CD4-positive, alpha-beta T cell (primary cell): Measurements from ENCODE around the gene PPCS. TPM values are rescaled to one million over a fixed set of nuclear protein-coding genes. Genes with fewer than 3 reads are reported as not detected.

ENCODE experiments used
- ATAC-seq: fragments of 200-7000 bp; cut with Tn5 transposase; one replicate; pipeline ENCODE4 v1.10.0; 2022; ENCODE audit warnings: mild to moderate bottlenecking; ENCODE audit not compliant: poor library complexity
- CTCF ChIA-PET: fragments of 350-600 bp; sonication (Branson Sonifier 250); formaldehyde crosslinking; loops from one replicate; lab custom pipeline; 2021; ENCODE audit warnings: antibody characterized with exemption, inconsistent platforms; lab: Charles Lee
- POLR2A ChIA-PET: fragments of 350-600 bp; sonication (Branson Sonifier 250); formaldehyde crosslinking; loops from one replicate; lab custom pipeline; 2021; ENCODE audit warnings: antibody characterized with exemption, inconsistent platforms; lab: Charles Lee
- DNase-seq, 14 experiments: peaks; one replicate each; pipeline ENCODE4 v3.0.0-alpha.2; 2013 to 2020; ENCODE audit warnings: mixed read lengths in 2 of 14
- H3K27ac ChIP-seq, 2 donors: one replicate each; pipeline versions ENCODE4 v1.5.1 to v1.7.0; 2013; ENCODE audit warnings: low read length in 2 of 2, low read depth in 1 of 2, mild to moderate bottlenecking in 1 of 2
- H3K27me3 ChIP-seq, 2 experiments: 1 replicate in 1 of 2; 2 replicates in 1 of 2; pipeline versions ENCODE4 v1.6.1 to v1.7.0; 2013; ENCODE audit warnings: low read length in 2 of 2, control low read depth in 1 of 2, mild to moderate bottlenecking in 1 of 2, moderate library complexity in 1 of 2; ENCODE audit not compliant: insufficient read depth in 2 of 2, control insufficient read depth in 1 of 2
- H3K36me3 ChIP-seq: one replicate; pipeline ENCODE4 v1.6.1; 2013; ENCODE audit warnings: low read length, control low read depth; ENCODE audit not compliant: insufficient read depth
- H3K4me1 ChIP-seq: one replicate; pipeline ENCODE4 v1.6.1; 2013; ENCODE audit warnings: low read length, control low read depth; ENCODE audit not compliant: insufficient read depth
- H3K4me3 ChIP-seq: one replicate; pipeline ENCODE4 v1.5.1; 2013; ENCODE audit warnings: mild to moderate bottlenecking, low read length, moderate library complexity
- H3K9me3 ChIP-seq, 2 experiments: 1 replicate in 1 of 2; 2 replicates in 1 of 2; pipeline versions ENCODE4 v1.6.1 to v1.7.0; 2013; ENCODE audit warnings: low read length in 2 of 2, mild to moderate bottlenecking in 2 of 2, control low read depth in 1 of 2, moderate library complexity in 1 of 2; ENCODE audit not compliant: control insufficient read depth in 1 of 2, insufficient read depth in 1 of 2
- H3K27ac Mint-ChIP-seq: one replicate; pipeline ENCODE4 v1.8.0; 2020; ENCODE audit warnings: mixed read lengths
- H3K27me3 Mint-ChIP-seq: one replicate; pipeline ENCODE4 v1.8.0; 2021; ENCODE audit warnings: mixed read lengths
- H3K36me3 Mint-ChIP-seq: one replicate; pipeline ENCODE4 v1.8.0; 2021; ENCODE audit warnings: low read depth, mixed read lengths
- H3K4me1 Mint-ChIP-seq: one replicate; pipeline ENCODE4 v1.8.0; 2021; ENCODE audit warnings: low read depth, mixed read lengths
- H3K4me3 Mint-ChIP-seq: one replicate; pipeline ENCODE4 v1.8.0; 2020; ENCODE audit warnings: mild to moderate bottlenecking, mixed read lengths
- H3K9me3 Mint-ChIP-seq: one replicate; pipeline ENCODE4 v1.8.0; 2020; ENCODE audit warnings: mixed read lengths
- intact Hi-C, 2 experiments: fragments of 100-400 bp; cut with DNase I in 1 of 2; cut with micrococcal nuclease in 1 of 2; formaldehyde crosslinking; loops; one replicate each; pipeline versions ENCODE4 v1.15.1 to v1.9.0; 2023 to 2025; cut with DNase I, micrococcal nuclease
- total RNA-seq, 174 experiments: library from RNA in 2 of 174; stranded (reverse) in 2 of 174; gene quantifications; one replicate each; pipeline ENCODE4 v1.2.3 and lab custom pipeline; 2021 to 2026
- TF ChIP-seq, protein P1 (sequence below): fragments of 200-600 bp; IDR thresholded peaks from one replicate; pipeline ENCODE4 v1.8.0; 2022; ENCODE audit warnings: antibody characterized with exemption, mild to moderate bottlenecking

Gene PPCS
- total RNA-seq, 2 experiments from 2014 or later = 39.7 to 40.4 TPM

GRCh38 chr1:42504535-42505128 is 48.3 kb downstream of the PPCS start:
- Mint-ChIP-seq H3K27ac (no peak overlapping the region), H3K9me3 (no peaks in the 10 kb centered on the region), H3K4me1 (no peaks in the 10 kb centered on the region), H3K36me3 (peaks cover 92% of the 10 kb centered on the region), H3K27me3 (no peaks in the 10 kb centered on the region), H3K4me3 (no peak overlapping the region)
- DNase-seq (no peak), ATAC-seq (no peak)
- TF ChIP-seq, protein P1, sequence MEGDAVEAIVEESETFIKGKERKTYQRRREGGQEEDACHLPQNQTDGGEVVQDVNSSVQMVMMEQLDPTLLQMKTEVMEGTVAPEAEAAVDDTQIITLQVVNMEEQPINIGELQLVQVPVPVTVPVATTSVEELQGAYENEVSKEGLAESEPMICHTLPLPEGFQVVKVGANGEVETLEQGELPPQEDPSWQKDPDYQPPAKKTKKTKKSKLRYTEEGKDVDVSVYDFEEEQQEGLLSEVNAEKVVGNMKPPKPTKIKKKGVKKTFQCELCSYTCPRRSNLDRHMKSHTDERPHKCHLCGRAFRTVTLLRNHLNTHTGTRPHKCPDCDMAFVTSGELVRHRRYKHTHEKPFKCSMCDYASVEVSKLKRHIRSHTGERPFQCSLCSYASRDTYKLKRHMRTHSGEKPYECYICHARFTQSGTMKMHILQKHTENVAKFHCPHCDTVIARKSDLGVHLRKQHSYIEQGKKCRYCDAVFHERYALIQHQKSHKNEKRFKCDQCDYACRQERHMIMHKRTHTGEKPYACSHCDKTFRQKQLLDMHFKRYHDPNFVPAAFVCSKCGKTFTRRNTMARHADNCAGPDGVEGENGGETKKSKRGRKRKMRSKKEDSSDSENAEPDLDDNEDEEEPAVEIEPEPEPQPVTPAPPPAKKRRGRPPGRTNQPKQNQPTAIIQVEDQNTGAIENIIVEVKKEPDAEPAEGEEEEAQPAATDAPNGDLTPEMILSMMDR = no peak
- Histone ChIP-seq H3K36me3 (peaks cover 2% of the 10 kb centered on the region), H3K27ac (no peak overlapping the region), H3K4me3 (no peak overlapping the region), H3K27me3 (no peaks in the 10 kb centered on the region), H3K4me1 (no peaks in the 10 kb centered on the region), H3K9me3 (peaks cover 11 to 45% of the 10 kb centered on the region in 2 experiments)
- intact Hi-C loops = no loop called here
- CTCF ChIA-PET = no interaction called here
- POLR2A ChIA-PET = no interaction called here

DNA sequence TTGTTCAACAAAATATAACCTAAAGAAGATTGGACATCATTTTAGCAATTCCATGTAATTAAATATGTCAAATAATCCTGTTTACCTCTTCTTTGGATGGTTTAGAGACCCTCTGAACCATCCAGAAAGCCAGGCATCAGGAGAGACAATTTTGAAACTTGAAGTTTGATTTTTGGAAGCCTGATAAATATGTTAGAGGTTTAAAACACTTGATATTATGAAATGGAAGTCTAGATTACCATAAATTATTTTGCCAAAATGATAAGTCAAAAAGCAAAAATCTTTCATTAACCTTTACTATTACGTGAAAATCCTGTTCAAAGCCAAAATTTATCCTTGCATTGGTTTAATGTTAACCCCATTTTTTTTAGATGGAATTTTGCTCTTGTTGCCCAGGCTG is 50.2 kb downstream of the PPCS start:
- Histone ChIP-seq H3K9me3 (peaks cover 18 to 55% of the 10 kb centered on the region in 2 experiments), H3K27me3 (no peaks in the 10 kb centered on the region), H3K4me3 (no peak overlapping the region), H3K4me1 (no peaks in the 10 kb centered on the region), H3K36me3 (peaks cover 2% of the 10 kb centered on the region), H3K27ac (no peak overlapping the region)
- POLR2A ChIA-PET = no interaction called here
- CTCF ChIA-PET = no interaction called here
- Mint-ChIP-seq H3K4me3 (no peak overlapping the region), H3K36me3 (peaks cover 94% of the 10 kb centered on the region), H3K4me1 (no peaks in the 10 kb centered on the region), H3K9me3 (peaks cover 7% of the 10 kb centered on the region), H3K27me3 (no peaks in the 10 kb centered on the region), H3K27ac (no peak overlapping the region)
- intact Hi-C loops = no loop called here
- ATAC-seq (no peak), DNase-seq (no peak)
- TF ChIP-seq, protein P1 = no peak

Other genes with a start within 250 kb of the PPCS start
- 10 to 100 TPM; 73.1 to 74.9 TPM for gene FOXJ3, start 121.3 kb upstream of the PPCS start, total RNA-seq
- gene RIMKLA, start 75.8 kb upstream of the PPCS start, total RNA-seq = under 1 TPM in 1 of 2 experiments, not detected in 1; 0.11 TPM
- under 1 TPM; 0.58 to 0.70 TPM for gene ZMYND12, start 521 bp upstream of the PPCS start, total RNA-seq
- 1 to 10 TPM; 1.2 to 1.3 TPM for gene CCDC30, start 6.7 kb downstream of the PPCS start, total RNA-seq
- 10 to 100 TPM; 29.4 to 32.6 TPM for gene PPIH, start 201.9 kb downstream of the PPCS start, total RNA-seq
- gene YBX1, start 225.9 kb downstream of the PPCS start, total RNA-seq = 100 to 1,000 TPM; 372 to 389 TPM